GM12878 (cell line): Measurements from ENCODE around the gene TCHP. TPM values are rescaled to one million over a fixed set of nuclear protein-coding genes. Genes with fewer than 3 reads are reported as not detected.

Experiments used
- ATAC-seq: fragments of 200-7000 bp; cut with Tn5 transposase; 3 replicates; pipeline ENCODE4 v1.9.1; 2020; ENCODE audit warnings: mild to moderate bottlenecking, moderate library complexity
- BruUV-seq: library from RNA; stranded (reverse); fragments of 400-500 nt; replicated peaks from 2 replicates; lab custom pipeline; 2021; lab: Mats Ljungman, UMichigan
- CTCF ChIA-PET: fragments of 300-600 bp; sonication (Branson Sonifier 250); formaldehyde crosslinking; extraction: SDS; loops from one replicate; lab custom pipeline; 2021; ENCODE audit warnings: inconsistent platforms; lab: Yijun Ruan, JAX
- POLR2A ChIA-PET: fragments of 350-600 bp; formaldehyde crosslinking; extraction: SDS; loops from one replicate; lab custom pipeline; 2021; ENCODE audit warnings: inconsistent platforms; lab: Charles Lee
- RAD21 ChIA-PET: fragments of 300-600 bp; sonication (Branson Sonifier 250); formaldehyde crosslinking; loops from one replicate; lab custom pipeline; 2023; ENCODE audit warnings: antibody characterized with exemption; ENCODE audit not compliant: unreplicated experiment; lab: Charles Lee
- SMC1A ChIA-PET: fragments of 300-600 bp; sonication (Branson Sonifier 250); formaldehyde crosslinking; loops from one replicate; lab custom pipeline; 2023; ENCODE audit not compliant: unreplicated experiment, uncharacterized antibody; lab: Charles Lee
- DNase-seq: peaks from one replicate; pipeline ENCODE4 v3.0.0-alpha.2; 2011; ENCODE audit warnings: low read depth, low spot score
- FAIRE-seq: peaks from 3 replicates; lab custom pipeline; 2011; peaks lifted over from hg19 to GRCh38; lab: Jason Lieb, UNC
- H2AFZ ChIP-seq: 2 replicates; pipeline ENCODE4 v1.6.0; 2011; ENCODE audit warnings: low read depth, low read length, control low read depth; ENCODE audit not compliant: control insufficient read depth
- H3K27ac ChIP-seq: 2 replicates; pipeline ENCODE4 v1.5.1; 2011; ENCODE audit warnings: control low read depth; ENCODE audit not compliant: control insufficient read depth, insufficient read depth
- H3K27me3 ChIP-seq, 2 experiments: replicated peaks in 1 of 2; 2 replicates each; pipeline versions ENCODE4 v1.6.0 to v1.6.1; 2011; ENCODE audit warnings: low read length in 1 of 2; ENCODE audit not compliant: control insufficient read depth in 2 of 2, insufficient read depth in 2 of 2
- H3K36me3 ChIP-seq, 2 experiments: 2 replicates each; pipeline ENCODE4 v1.5.1; 2011; ENCODE audit warnings: low read length in 1 of 2; ENCODE audit not compliant: control insufficient read depth in 2 of 2, insufficient read depth in 2 of 2
- H3K4me1 ChIP-seq: 2 replicates; pipeline ENCODE4 v1.6.1; 2011; ENCODE audit warnings: mild to moderate bottlenecking, low read length, moderate library complexity, mixed read lengths; ENCODE audit not compliant: control insufficient read depth, insufficient read depth
- H3K4me2 ChIP-seq: 2 replicates; pipeline ENCODE4 v1.6.0; 2011; ENCODE audit warnings: control low read depth; ENCODE audit not compliant: control insufficient read depth, insufficient read depth
- H3K4me3 ChIP-seq: fragments of 200-600 bp; sonication (generic); 2 replicates; pipeline ENCODE4 v1.5.1; 2016
- H3K79me2 ChIP-seq: 2 replicates; pipeline ENCODE4 v1.6.0; 2011; ENCODE audit warnings: low read length; ENCODE audit not compliant: control insufficient read depth, insufficient read depth
- H3K9ac ChIP-seq: 2 replicates; pipeline ENCODE4 v1.8.0; 2011; ENCODE audit warnings: low read length, control low read depth, mixed read lengths; ENCODE audit not compliant: control insufficient read depth, insufficient read depth
- H3K9me3 ChIP-seq: replicated peaks from 3 replicates; pipeline ENCODE4 v1.5.1; 2011; ENCODE audit warnings: mild to moderate bottlenecking, low read length; ENCODE audit not compliant: control insufficient read depth, insufficient read depth
- H4K20me1 ChIP-seq: 2 replicates; pipeline ENCODE4 v1.6.0; 2011; ENCODE audit not compliant: control insufficient read depth, insufficient read depth
- CUX1 ChIP-seq: IDR thresholded peaks from 2 replicates; pipeline ENCODE4 v1.6.1; 2012; ENCODE audit warnings: improper control_type of control experiment, low read depth, low read length; ENCODE audit not compliant: insufficient replicate concordance
- EED ChIP-seq: sonication (generic); IDR thresholded peaks from 2 replicates; pipeline ENCODE4 v1.6.1; 2016; ENCODE audit warnings: antibody characterized with exemption, low read depth
- ELK1 ChIP-seq: IDR thresholded peaks from 2 replicates; pipeline ENCODE4 v1.6.1; 2012; ENCODE audit warnings: low read depth, low read length, improper control_type of control experiment
- FOXK2 ChIP-seq: fragments of 450-650 bp; IDR thresholded peaks from 2 replicates; pipeline ENCODE4 v1.6.1; 2017; ENCODE audit warnings: mild to moderate bottlenecking, moderate library complexity
- NFYB ChIP-seq: IDR thresholded peaks from 2 replicates; pipeline ENCODE4 v1.6.1; 2011; ENCODE audit warnings: low read depth, mild to moderate bottlenecking, low read length, improper control_type of control experiment, moderate library complexity; ENCODE audit not compliant: insufficient read depth
- RAD51 ChIP-seq: fragments of 450-650 bp; IDR thresholded peaks from 2 replicates; pipeline ENCODE4 v1.6.1; 2016; ENCODE audit warnings: moderate library complexity, mild to moderate bottlenecking, inconsistent platforms
- RELB ChIP-seq: fragments of 450-650 bp; IDR thresholded peaks from 2 replicates; pipeline ENCODE4 v1.6.1; 2017; ENCODE audit warnings: low read depth, mild to moderate bottlenecking, moderate library complexity
- SMC3 ChIP-seq: IDR thresholded peaks from 2 replicates; pipeline ENCODE4 v1.6.1; 2011; ENCODE audit warnings: low read length, improper control_type of control experiment, borderline replicate concordance
- SP1 ChIP-seq: IDR thresholded peaks from one replicate; pipeline ENCODE4 v1.6.1; 2011; ENCODE audit warnings: low read depth, low read length
- YY1 ChIP-seq: IDR thresholded peaks from 2 replicates; pipeline ENCODE4 v1.6.1; 2011; ENCODE audit warnings: low read depth, mild to moderate bottlenecking, low read length
- ZBTB40 ChIP-seq: fragments of 450-650 bp; IDR thresholded peaks from 2 replicates; pipeline ENCODE4 v1.6.1; 2016; ENCODE audit warnings: mild to moderate bottlenecking, moderate library complexity, borderline replicate concordance
- WGBS: methylation state at CpG from one replicate; pipeline ENCODE4 v1.1.6; 2016; ENCODE audit warnings: low lambda C conversion rate; ENCODE audit not compliant: insufficient replicate concordance, insufficient coverage; ENCODE audit errors: missing lambda C conversion rate; 5-methylcytosine and 5-hydroxymethylcytosine counted together
- in situ Hi-C: fragments of 300-500 bp; cut with MboI; formaldehyde crosslinking; loops from 9 replicates; pipeline ENCODE4 v1.14.3; 2018; ENCODE audit warnings: mixed read lengths
- intact Hi-C: fragments of 100-400 bp; cut with micrococcal nuclease; formaldehyde crosslinking; loops from one replicate; pipeline ENCODE4 v1.14.2; 2022; ENCODE audit not compliant: unreplicated experiment
- polyA plus RNA-seq, 11 experiments: library from polyadenylated mRNA; depleted of rRNA in 4 of 11; unstranded in 6 of 11; stranded (reverse) in 5 of 11; fragments of >200 nt; fragmentation: Nextera tagmentation in 4 of 11; fragmentation: Illumina TruSeq in 1 of 11; extraction: Ambion mirVana in 4 of 11; extraction: Trizol in 1 of 11; gene quantifications; 1 replicate in 1 of 11; 2 replicates in 10 of 11; pipeline versions ENCODE4 v1.2.1 to v1.2.3, GENCODE V29; 2011 to 2016; ENCODE audit warnings: inconsistent platforms in 2 of 11, missing spikeins in 2 of 11, low read depth in 1 of 11
- total RNA-seq, 4 experiments: library from RNA; depleted of rRNA in 3 of 4; stranded (reverse); fragments of >200 nt in 3 of 4; fragmentation: Illumina TruSeq in 1 of 4; extraction: Trizol in 1 of 4; gene quantifications; 2 replicates each; pipeline versions ENCODE4 v1.2.1 to v1.2.3, GENCODE V29; 2013 to 2021

TCHP gene
- total and polyA plus RNA-seq, 10 of the 15 experiments (the other 5 are each of a cell fraction or from before 2014, with no cell fraction given): 4.8 to 18.6 (median 15.0) TPM

- no peak for TF ChIP-seq CUX1
Measured at GRCh38 chr12:109937371-109937770, 37.3 kb downstream of the TCHP start (continued).

GRCh38 chr12:109938947-109939346 lies 38.9 kb downstream of the TCHP start:
- WGBS: 99% methylated on average over 7 of the region's 7 CpGs
- SMC1A ChIA-PET: no interaction called here
- Histone ChIP-seq H3K4me1 (no peaks in the 10 kb centered on the region), H4K20me1 (no peaks in the 10 kb centered on the region), H3K27ac (no peak overlapping the region), H3K36me3 (peaks cover 1 to 16% of the 10 kb centered on the region in 2 experiments), H3K27me3 (no peaks in the 10 kb centered on the region), H3K9ac (no peak overlapping the region), H3K4me3 (no peak overlapping the region), H3K79me2 (no peaks in the 10 kb centered on the region), H2AFZ (no peak overlapping the region), H3K9me3 (no peaks in the 10 kb centered on the region), H3K4me2 (no peak overlapping the region)
- POLR2A ChIA-PET: no interaction called here
- ATAC-seq: no peak
- in situ Hi-C loops: no loop called here
- no TSS peak for BruUV-seq
- CTCF ChIA-PET: interaction anchor here (1.5 kb wide), 1 partner anchor 65 kb away, joined by 3 read pairs; no protein-coding TSS in a partner anchor
- RAD21 ChIA-PET: no interaction called here
- no peak for FAIRE-seq
- no peak for DNase-seq
- intact Hi-C loops: no loop called here
- TF ChIP-seq FOXK2: no peak
- TF ChIP-seq RELB: no peak
- no peak for TF ChIP-seq RAD51
- TF ChIP-seq SMC3: no peak
- no peak for TF ChIP-seq ELK1
- TF ChIP-seq EED: no peak
- no peak for TF ChIP-seq NFYB
- no peak for TF ChIP-seq SP1
- no peak for TF ChIP-seq ZBTB40
- no peak for TF ChIP-seq YY1
